Upper lobe of right lung (tissue), 1 donor: ENCODE results near the gene ADM2. TPM values are rescaled to one million over a fixed set of nuclear protein-coding genes. Genes with fewer than 3 reads are reported as not detected.

ENCODE experiments used
- ATAC-seq: fragments of 200-7000 bp; cut with Tn5 transposase; one replicate; pipeline ENCODE4 v1.9.1; 2020; ENCODE audit warnings: mild to moderate bottlenecking, moderate library complexity
- DNase-seq: peaks from one replicate; pipeline ENCODE4 v3.0.0-alpha.2; 2020
- H3K27ac ChIP-seq: fragments of 200-600 bp; one replicate; pipeline ENCODE4 v1.8.0; 2022
- H3K27me3 ChIP-seq: fragments of 200-600 bp; one replicate; pipeline ENCODE4 v1.8.0; 2022; ENCODE audit warnings: mild to moderate bottlenecking
- H3K36me3 ChIP-seq: fragments of 200-600 bp; one replicate; pipeline ENCODE4 v1.8.0; 2022
- H3K4me1 ChIP-seq: fragments of 200-600 bp; one replicate; pipeline ENCODE4 v1.8.0; 2022
- H3K4me3 ChIP-seq: fragments of 200-600 bp; one replicate; pipeline ENCODE4 v1.8.0; 2022; ENCODE audit warnings: mild to moderate bottlenecking
- H3K9me3 ChIP-seq: fragments of 200-600 bp; one replicate; pipeline ENCODE4 v1.8.0; 2022
- CTCF ChIP-seq: fragments of 200-600 bp; IDR thresholded peaks from one replicate; pipeline ENCODE4 v1.8.0; 2022; ENCODE audit warnings: antibody characterized with exemption
- intact Hi-C: fragments of 100-400 bp; cut with DNase I; formaldehyde crosslinking; loops from one replicate; pipeline ENCODE4 v1.11.0; 2022
- total RNA-seq: library from RNA; stranded (reverse); fragmentation: NEBNext Ultra II Directional; extraction: Animal tissue kit (Norgen Biotek cat#: 25700); gene quantifications from one replicate; pipeline ENCODE4 v1.2.1, GENCODE V29; 2021
- donor health status: DM: no; HTN: yes; CAD: no; lungs with severe emphysema.

The ADM2 gene
- total RNA-seq, 1 donor from 2014 or later, result 2.6 TPM

DNA sequence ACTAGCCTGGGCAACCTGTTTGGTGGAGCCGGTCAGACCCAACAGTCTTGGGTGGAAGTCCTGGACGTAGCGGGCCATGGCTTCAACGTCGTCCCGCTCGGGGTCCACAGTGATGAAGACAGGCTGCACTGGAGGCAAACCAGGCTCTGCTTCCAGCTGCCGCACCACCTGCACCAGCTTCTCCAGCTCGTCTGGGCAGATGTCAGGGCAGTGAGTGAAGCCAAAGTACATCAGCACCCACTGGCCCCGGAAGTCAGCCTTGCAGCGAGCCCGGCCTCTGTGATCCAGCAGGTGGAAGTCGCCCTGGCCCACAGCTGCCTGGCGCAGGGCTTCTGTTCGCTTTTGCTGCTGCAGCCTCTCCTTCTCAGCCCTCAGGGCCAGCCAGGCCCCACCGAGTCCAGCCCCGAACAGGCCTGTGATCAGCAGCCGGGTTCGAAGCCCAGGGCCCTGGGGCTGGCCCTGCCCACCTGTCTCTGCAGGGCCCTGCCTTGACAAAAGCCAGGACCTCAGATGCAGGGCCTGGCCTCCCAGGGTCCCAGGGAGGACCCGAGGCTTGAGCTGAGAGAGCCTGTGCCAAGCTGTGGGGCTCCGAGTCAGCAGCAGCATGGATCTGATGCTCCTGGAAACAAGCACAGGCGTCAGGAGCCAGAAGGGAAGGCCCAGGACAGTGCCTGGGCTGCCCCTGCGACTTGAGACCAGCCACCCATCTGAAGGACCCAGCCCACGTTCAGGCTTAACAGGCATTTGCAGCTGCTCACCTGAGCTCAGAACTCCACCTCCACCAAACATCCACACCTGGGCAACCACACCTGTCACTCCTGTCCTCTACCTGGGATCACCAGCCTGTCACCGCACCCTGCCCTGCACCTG lies 42.7 kb downstream of the ADM2 start:
- Histone ChIP-seq H3K9me3 (no peaks in the 10 kb centered on the region), H3K27me3 (no peaks in the 10 kb centered on the region), H3K4me3 (peak overlapping the region; percentile 90), H3K27ac (no peak overlapping the region), H3K36me3 (peaks cover 27% of the 10 kb centered on the region), H3K4me1 (peaks cover 30% of the 10 kb centered on the region)
- no peak for DNase-seq
- ATAC-seq, result no peak
- intact Hi-C loops, result no loop called here
- no peak for TF ChIP-seq CTCF

- intact Hi-C loops, result no loop called here
- no peak for DNase-seq
- peak overlapping the region; percentile 93 for H3K27ac ChIP-seq
- no peaks in the 10 kb centered on the region for H3K9me3 ChIP-seq
- TF ChIP-seq CTCF, result no peak
- H3K4me3 ChIP-seq, result peak overlapping the region; percentile 90
- peaks cover 21% of the 10 kb centered on the region for H3K36me3 ChIP-seq
- no peak for ATAC-seq
- peaks cover 34% of the 10 kb centered on the region for H3K4me1 ChIP-seq
- H3K27me3 ChIP-seq, result no peaks in the 10 kb centered on the region
Measured at GRCh38 chr22:50524676-50525103, 43.3 kb downstream of the ADM2 start.

- Histone ChIP-seq H3K36me3 (peaks cover 20% of the 10 kb centered on the region), H3K4me3 (peak within 1 kb of the TSS; percentile 90), H3K27ac (peak within 1 kb of the TSS; percentile 93), H3K27me3 (no peaks in the 10 kb centered on the region), H3K4me1 (peaks cover 34% of the 10 kb centered on the region), H3K9me3 (no peaks in the 10 kb centered on the region)
- ATAC-seq (peak; percentile 62), DNase-seq (peak; percentile 99)
- intact Hi-C loops, result no loop called here
- TF ChIP-seq CTCF, result peak; percentile 41
Measured at GRCh38 chr22:50525104-50525857, 43.9 kb downstream of the ADM2 start, which contains the start of gene SCO2. SCO2 (minus strand) TSS chr22:50525598; CDS start chr22:50524411, 1,187 bp downstream.

GRCh38 chr22:50525858-50526107 lies 44.4 kb downstream of the ADM2 start:
- no peaks in the 10 kb centered on the region for H3K27me3 ChIP-seq
- no peak for ATAC-seq
- H3K9me3 ChIP-seq, result no peaks in the 10 kb centered on the region
- H3K36me3 ChIP-seq, result peaks cover 20% of the 10 kb centered on the region
- intact Hi-C loops, result no loop called here
- H3K27ac ChIP-seq, result peak overlapping the region; percentile 93
- TF ChIP-seq CTCF, result no peak
- H3K4me1 ChIP-seq, result peaks cover 34% of the 10 kb centered on the region
- DNase-seq, result no peak
- H3K4me3 ChIP-seq, result peak overlapping the region; percentile 90

GRCh38 chr22:50526108-50526833 lies 44.9 kb downstream of the ADM2 start:
- peaks cover 20% of the 10 kb centered on the region for H3K36me3 ChIP-seq
- no peaks in the 10 kb centered on the region for H3K9me3 ChIP-seq
- peak overlapping the region; percentile 93 for H3K27ac ChIP-seq
- peaks cover 34% of the 10 kb centered on the region for H3K4me1 ChIP-seq
- peak; percentile 73 for TF ChIP-seq CTCF
- H3K27me3 ChIP-seq, result no peaks in the 10 kb centered on the region
- intact Hi-C loops, result no loop called here
- ATAC-seq, result peak; percentile 49
- peak overlapping the region; percentile 90 for H3K4me3 ChIP-seq
- peak; percentile 95 for DNase-seq
